KMS-11 (cell line): ENCODE measurements around the gene GYPE.
"Not testable (repeated sequence)": the region's sequence is repeated elsewhere in the genome, so short reads cannot be mapped to it uniquely, and the experiment has no call there.

Source experiments
- H2AFZ ChIP-seq: fragments of 200-600 bp; sonication (generic); 2 replicates; pipeline ENCODE4 v1.6.1; 2016; ENCODE audit warnings: antibody characterized with exemption, mixed run types, low read depth
- H3K27ac ChIP-seq: fragments of 200-600 bp; sonication (generic); 2 replicates; pipeline ENCODE4 v1.6.1; 2016; ENCODE audit warnings: mild to moderate bottlenecking, mixed run types
- H3K27me3 ChIP-seq: fragments of 200-600 bp; sonication (generic); 2 replicates; pipeline ENCODE4 v1.6.1; 2017; ENCODE audit warnings: mild to moderate bottlenecking, low read depth, mixed run types, moderate library complexity; ENCODE audit not compliant: insufficient read depth
- H3K36me3 ChIP-seq: fragments of 200-600 bp; sonication (generic); 2 replicates; pipeline ENCODE4 v1.6.1; 2017; ENCODE audit warnings: mild to moderate bottlenecking, mixed run types; ENCODE audit not compliant: insufficient read depth
- H3K4me1 ChIP-seq: fragments of 200-600 bp; sonication (generic); 2 replicates; pipeline ENCODE4 v1.6.1; 2016; ENCODE audit warnings: mild to moderate bottlenecking, low read depth, mixed run types; ENCODE audit not compliant: poor library complexity, severe bottlenecking
- H3K4me2 ChIP-seq: fragments of 200-600 bp; sonication (generic); 2 replicates; pipeline ENCODE4 v1.7.0; 2016; ENCODE audit warnings: mild to moderate bottlenecking, mixed run types
- H3K4me3 ChIP-seq: fragments of 200-600 bp; sonication (generic); IDR thresholded peaks from 2 replicates; pipeline ENCODE4 v1.6.1; 2017; ENCODE audit warnings: low read depth, low read length, mixed read lengths; ENCODE audit not compliant: insufficient read depth
- H3K79me2 ChIP-seq: fragments of 200-600 bp; sonication (generic); 2 replicates; pipeline ENCODE4 v1.6.1; 2016; ENCODE audit warnings: low read depth, mixed run types; ENCODE audit not compliant: insufficient read depth
- H3K9ac ChIP-seq: fragments of 200-600 bp; sonication (generic); 2 replicates; pipeline ENCODE4 v1.6.1; 2016; ENCODE audit warnings: mild to moderate bottlenecking, mixed run types
- H4K20me1 ChIP-seq: fragments of 200-600 bp; sonication (generic); 2 replicates; pipeline ENCODE4 v1.6.1; 2016; ENCODE audit warnings: mild to moderate bottlenecking, mixed run types; ENCODE audit not compliant: insufficient read depth
- CTCF ChIP-seq: fragments of 200-600 bp; sonication (generic); conservative IDR thresholded peaks from 2 replicates; pipeline ENCODE4 v1.6.1; 2017; ENCODE audit warnings: low read depth, mild to moderate bottlenecking, antibody characterized with exemption, low read length, moderate library complexity, mixed read lengths

Gene GYPE

GRCh38 chr4:143905440-143905839, at the start of gene GYPE:
GYPE (minus strand) TSS chr4:143905559; CDS start chr4:143905507, 52 bp downstream.
- not testable (repeated sequence) for H3K9ac ChIP-seq, H3K27ac ChIP-seq, H3K79me2 ChIP-seq, H3K27me3 ChIP-seq, H2AFZ ChIP-seq, H3K36me3 ChIP-seq, H4K20me1 ChIP-seq, H3K4me2 ChIP-seq, H3K4me1 ChIP-seq, H3K4me3 ChIP-seq

GRCh38 chr4:143951458-143951972, 46.2 kb upstream of the GYPE start:
- not testable (repeated sequence) for H3K4me2 ChIP-seq, H3K27ac ChIP-seq, H4K20me1 ChIP-seq, H3K4me1 ChIP-seq, H3K36me3 ChIP-seq, H3K9ac ChIP-seq, H3K27me3 ChIP-seq, H2AFZ ChIP-seq, H3K79me2 ChIP-seq, H3K4me3 ChIP-seq

GRCh38 chr4:143950967-143951366, 45.6 kb upstream of the GYPE start:
- not testable (repeated sequence) for H2AFZ ChIP-seq, H3K27me3 ChIP-seq, H3K4me3 ChIP-seq, H3K9ac ChIP-seq, H4K20me1 ChIP-seq, H3K4me1 ChIP-seq, H3K27ac ChIP-seq, H3K36me3 ChIP-seq, H3K4me2 ChIP-seq, H3K79me2 ChIP-seq

- not testable (repeated sequence) for H3K36me3 ChIP-seq, H4K20me1 ChIP-seq, H3K4me3 ChIP-seq, H3K4me1 ChIP-seq, H3K27me3 ChIP-seq, H3K4me2 ChIP-seq, H2AFZ ChIP-seq, H3K79me2 ChIP-seq, H3K9ac ChIP-seq, H3K27ac ChIP-seq
These were observed 44.8 kb upstream of the GYPE start for GRCh38 chr4:143950185-143950584.

GRCh38 chr4:143947493-143947892, 42.1 kb upstream of the GYPE start:
- not testable (repeated sequence) for H3K4me2 ChIP-seq

GRCh38 chr4:143940708-143941107, 35.3 kb upstream of the GYPE start:
- H3K4me2 ChIP-seq, H4K20me1 ChIP-seq, H3K36me3 ChIP-seq, H3K79me2 ChIP-seq, H2AFZ ChIP-seq, H3K9ac ChIP-seq, H3K27ac ChIP-seq, H3K4me1 ChIP-seq, H3K27me3 ChIP-seq, H3K4me3 ChIP-seq: not testable (repeated sequence)

More at GRCh38 chr4:143947493-143947892, 42.1 kb upstream of the GYPE start:
- H3K4me1 ChIP-seq, H2AFZ ChIP-seq, H3K27ac ChIP-seq, H3K9ac ChIP-seq, H3K27me3 ChIP-seq, H3K4me3 ChIP-seq, H3K36me3 ChIP-seq, H4K20me1 ChIP-seq, H3K79me2 ChIP-seq: not testable (repeated sequence)

GRCh38 chr4:143939528-143939927, 34.2 kb upstream of the GYPE start:
- TF ChIP-seq CTCF = no peak
- H3K27ac ChIP-seq = no peak overlapping the region
- H3K9ac ChIP-seq = no peak overlapping the region
- H3K4me3 ChIP-seq = no peak overlapping the region
- H3K79me2 ChIP-seq = no peaks in the 10 kb centered on the region
- H3K36me3 ChIP-seq = no peaks in the 10 kb centered on the region
- no peaks in the 10 kb centered on the region for H3K27me3 ChIP-seq
- H4K20me1 ChIP-seq = no peaks in the 10 kb centered on the region
- no peak overlapping the region for H2AFZ ChIP-seq
- no peaks in the 10 kb centered on the region for H3K4me1 ChIP-seq
- no peak overlapping the region for H3K4me2 ChIP-seq

GRCh38 chr4:143938890-143939289, 33.5 kb upstream of the GYPE start:
- H2AFZ ChIP-seq, H3K9ac ChIP-seq, H3K27ac ChIP-seq, H3K79me2 ChIP-seq, H3K4me2 ChIP-seq, H3K27me3 ChIP-seq, H3K4me1 ChIP-seq, H4K20me1 ChIP-seq, H3K36me3 ChIP-seq, H3K4me3 ChIP-seq: not testable (repeated sequence)
